GM12891 (cell line): ENCODE results near the gene NPHP4.

Source experiments
- POLR2A ChIP-seq: IDR thresholded peaks from 2 replicates; pipeline ENCODE4 v1.6.1; 2011; ENCODE audit warnings: low read depth, low read length, control low read depth
- POLR2AphosphoS5 ChIP-seq: IDR thresholded peaks from 2 replicates; pipeline ENCODE4 v1.6.1; 2011; ENCODE audit warnings: low read depth, low read length, control low read depth
- SPI1 ChIP-seq: IDR thresholded peaks from 2 replicates; pipeline ENCODE4 v1.6.1; 2011; ENCODE audit warnings: low read depth, low read length, control low read depth
- TAF1 ChIP-seq: IDR thresholded peaks from 2 replicates; pipeline ENCODE4 v1.6.1; 2011; ENCODE audit warnings: low read depth, low read length, control low read depth

DNA sequence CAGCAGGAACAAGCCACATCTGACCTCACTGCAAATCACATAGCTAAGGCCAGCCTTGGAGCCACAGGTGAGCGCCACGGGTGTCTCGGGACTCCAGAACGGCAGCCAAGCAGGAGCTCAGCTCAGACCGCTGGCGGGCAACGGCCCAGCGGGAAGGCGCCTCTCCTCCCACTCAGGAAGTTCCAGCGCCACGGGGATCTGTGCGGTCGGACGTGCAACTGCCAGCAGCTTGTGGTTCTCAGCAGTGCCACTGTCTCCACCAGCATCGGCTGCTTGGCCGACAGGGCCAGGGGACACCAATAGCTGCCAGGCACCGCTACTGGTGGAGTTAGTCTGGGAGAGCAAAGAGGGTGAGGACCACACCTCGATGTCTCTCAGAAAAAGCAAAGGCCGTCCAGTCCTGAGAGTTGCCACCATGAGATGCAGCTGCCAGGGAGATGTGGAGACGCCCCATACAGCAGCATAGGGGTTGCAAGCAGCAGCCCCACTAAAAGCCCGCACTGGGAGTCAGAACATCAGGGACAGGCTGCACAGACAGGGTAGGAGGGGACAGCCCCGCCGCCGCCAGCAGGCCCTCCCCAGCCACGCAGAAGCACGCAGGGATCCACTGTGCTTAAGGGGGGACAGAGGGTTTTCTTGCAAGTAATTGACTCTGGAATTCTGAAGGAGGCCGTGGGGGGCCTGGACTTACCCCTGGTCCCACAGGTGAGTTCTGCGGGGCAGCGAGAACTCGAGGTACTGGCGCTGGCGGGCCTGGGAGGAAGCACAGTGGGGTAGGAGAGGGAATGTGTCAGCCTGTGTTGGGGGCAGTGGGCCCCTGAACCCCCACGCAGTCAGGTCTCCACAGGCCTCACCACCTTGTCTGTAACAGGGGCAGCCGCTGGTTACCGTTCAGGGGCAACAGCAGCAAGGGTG, 83.5 kb downstream of the NPHP4 start:
- TF ChIP-seq POLR2AphosphoS5 (no peak), POLR2A (no peak), TAF1 (no peak), SPI1 (no peak)
